HL-60 (cell line): Measurements from ENCODE around the gene MRPS22.
"Not testable (repeated sequence)": the region's sequence is repeated elsewhere in the genome, so short reads cannot be mapped to it uniquely, and the experiment has no call there.

ENCODE experiments used
- CTCF ChIP-seq: IDR thresholded peaks from one replicate; pipeline ENCODE4 v1.5.1; 2011; ENCODE audit warnings: low read length, control low read depth, inconsistent platforms; ENCODE audit not compliant: insufficient read depth
- GABPA ChIP-seq: IDR thresholded peaks from 2 replicates; pipeline ENCODE4 v1.6.1; 2012; ENCODE audit warnings: low read depth
- POLR2AphosphoS5 ChIP-seq: IDR thresholded peaks from 2 replicates; pipeline ENCODE4 v1.6.1; 2012; ENCODE audit warnings: low read depth
- SPI1 ChIP-seq: IDR thresholded peaks from 2 replicates; pipeline ENCODE4 v1.6.1; 2012; ENCODE audit warnings: low read depth, mild to moderate bottlenecking, borderline replicate concordance

- not testable (repeated sequence) for TF ChIP-seq CTCF, GABPA, SPI1, POLR2AphosphoS5
Measured at GRCh38 chr3:139401155-139401554, 57.3 kb downstream of the MRPS22 start.
